Stimulated activated CD8-positive, alpha-beta memory T cell treated with anti-CD3 and anti-CD28 coated beads, Interleukin-15, amount 100 ng/mL, for 48 hours (primary cell): ENCODE measurements around the gene HIRIP3.
A peak's percentile ranks its signal among the peaks of the same experiment; 100 is the strongest.

Experiments
- DNase-seq, 2 donors: peaks; one replicate each; pipeline ENCODE4 v3.0.0-alpha.2; 2020; ENCODE audit warnings: low read depth in 2 of 2

HIRIP3 gene

GRCh38 chr16:29983420-29984136, 11.8 kb downstream of the HIRIP3 start:
- no peak for DNase-seq

GRCh38 chr16:29982560-29983419, 12.6 kb downstream of the HIRIP3 start:
- no peak for DNase-seq

- DNase-seq = no peak
These were observed 16.7 kb downstream of the HIRIP3 start for GRCh38 chr16:29978564-29979270.

GRCh38 chr16:29978081-29978480, 17.3 kb downstream of the HIRIP3 start:
- DNase-seq = no peak

- DNase-seq = no peak
These were observed 18.2 kb downstream of the HIRIP3 start for GRCh38 chr16:29977063-29977825.

- no peak for DNase-seq
These were observed 19.5 kb downstream of the HIRIP3 start for GRCh38 chr16:29975811-29976511.

- no peak for DNase-seq
These were observed 20.3 kb downstream of the HIRIP3 start for GRCh38 chr16:29975134-29975538.

- no peak for DNase-seq
These were observed 20.9 kb downstream of the HIRIP3 start for GRCh38 chr16:29974291-29975133.

- DNase-seq = peak; percentile 99
These were observed 21.8 kb downstream of the HIRIP3 start, which contains the start of gene TAOK2 for GRCh38 chr16:29973384-29974246. Gene TAOK2 (plus strand): TSS chr16:29973868. CDS start chr16:29977773, 3,905 bp downstream.

- no peak for DNase-seq
These were observed 22.4 kb downstream of the HIRIP3 start for GRCh38 chr16:29972992-29973383.

GRCh38 chr16:29972500-29972899, 22.9 kb downstream of the HIRIP3 start:
- DNase-seq = no peak

GRCh38 chr16:29971304-29971703, 24.1 kb downstream of the HIRIP3 start:
- DNase-seq = no peak

- no peak for DNase-seq
These were observed 27.2 kb downstream of the HIRIP3 start for GRCh38 chr16:29968205-29968604.

- DNase-seq = no peak
These were observed 32.2 kb downstream of the HIRIP3 start for GRCh38 chr16:29963021-29963743.

- DNase-seq = no peak
These were observed 32.9 kb downstream of the HIRIP3 start for GRCh38 chr16:29962344-29962994.

GRCh38 chr16:29961479-29962343, 33.7 kb downstream of the HIRIP3 start, which contains the start of gene TMEM219:
Gene TMEM219 (plus strand): TSS chr16:29962079. CDS start chr16:29963144, 1,065 bp downstream.
- peak; percentile 88 to 92 for DNase-seq

- DNase-seq = no peak
These were observed 34.3 kb downstream of the HIRIP3 start for GRCh38 chr16:29961127-29961478.
